HL-60 (cell line): Measurements from ENCODE around the gene RRP7A.
"Not testable (repeated sequence)": the region's sequence is repeated elsewhere in the genome, so short reads cannot be mapped to it uniquely, and the experiment has no call there.

Experiments
- DNase-seq, 2 experiments: peaks; one replicate each; pipeline ENCODE4 v3.0.0-alpha.2; 2010 to 2020; ENCODE audit warnings: low read depth in 1 of 2, low spot score in 1 of 2
- H3K27ac ChIP-seq: fragments of 250-450 bp; sonication (Bioruptor Pico); replicated peaks from 2 replicates; pipeline ENCODE4 v1.5.1; 2020; ENCODE audit warnings: mild to moderate bottlenecking, moderate library complexity
- H3K27me3 ChIP-seq: fragments of 250-450 bp; sonication (Bioruptor Pico); 2 replicates; pipeline ENCODE4 v1.5.1; 2021; ENCODE audit warnings: mild to moderate bottlenecking, moderate library complexity; ENCODE audit not compliant: insufficient read depth, poor library complexity, severe bottlenecking
- H3K4me3 ChIP-seq: replicated peaks from 2 replicates; pipeline ENCODE4 v1.5.1; 2011; ENCODE audit warnings: mild to moderate bottlenecking, control low read depth, low read length; ENCODE audit not compliant: insufficient read depth
- GABPA ChIP-seq: IDR thresholded peaks from 2 replicates; pipeline ENCODE4 v1.6.1; 2012; ENCODE audit warnings: low read depth
- POLR2AphosphoS5 ChIP-seq: IDR thresholded peaks from 2 replicates; pipeline ENCODE4 v1.6.1; 2012; ENCODE audit warnings: low read depth
- SPI1 ChIP-seq: IDR thresholded peaks from 2 replicates; pipeline ENCODE4 v1.6.1; 2012; ENCODE audit warnings: low read depth, mild to moderate bottlenecking, borderline replicate concordance
- TF ChIP-seq, protein P1 (sequence below): IDR thresholded peaks from one replicate; pipeline ENCODE4 v1.5.1; 2011; ENCODE audit warnings: low read length, control low read depth, inconsistent platforms; ENCODE audit not compliant: insufficient read depth
- TF ChIP-seq, protein P2 (sequence below): IDR thresholded peaks from 2 replicates; pipeline ENCODE4 v1.6.1; 2012; ENCODE audit warnings: low read depth; ENCODE audit not compliant: insufficient replicate concordance

RRP7A gene

DNA sequence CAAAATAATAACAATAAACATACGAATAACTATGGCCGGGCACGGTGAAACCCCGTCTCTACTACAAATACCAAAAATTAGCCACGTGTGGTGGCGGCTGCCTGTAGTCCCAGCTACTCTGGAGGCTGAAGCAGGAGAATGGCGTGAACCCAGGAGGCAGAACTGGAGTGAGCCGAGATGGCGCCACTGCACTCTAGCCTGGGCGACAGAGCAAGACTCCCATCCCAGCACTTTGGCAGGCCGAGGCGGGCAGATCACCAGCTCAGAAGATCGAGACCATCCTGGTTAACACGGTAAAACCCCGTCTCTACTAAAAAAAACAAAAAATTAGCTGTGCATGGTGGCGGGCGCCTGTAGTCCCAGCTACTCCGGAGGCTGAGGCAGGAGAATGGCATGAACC lies 17.0 kb upstream of the RRP7A start:
- H3K4me3 ChIP-seq, H3K27ac ChIP-seq, H3K27me3 ChIP-seq, DNase-seq: not testable (repeated sequence)

DNA sequence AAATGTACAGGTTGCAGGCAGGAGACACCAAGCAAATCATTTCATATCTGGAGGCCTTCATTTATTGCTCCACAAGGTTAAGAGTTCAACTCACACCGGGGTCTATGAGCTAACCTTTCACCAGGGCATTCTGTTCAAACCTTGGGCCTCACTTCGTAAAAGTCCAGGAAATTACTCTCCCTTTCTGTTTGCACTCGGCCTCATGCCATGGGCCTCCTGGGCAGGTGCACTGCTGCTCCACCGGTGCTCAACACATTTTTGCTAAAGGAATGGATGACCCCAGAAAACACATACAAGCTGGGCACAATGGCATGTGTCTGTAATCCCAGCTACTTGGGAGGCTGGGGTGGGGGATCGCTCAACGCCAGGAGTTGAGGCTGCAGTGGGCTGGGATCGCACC lies 16.6 kb upstream of the RRP7A start:
- Histone ChIP-seq H3K4me3 (no peak overlapping the region), H3K27me3 (no peaks in the 10 kb centered on the region), H3K27ac (no peak overlapping the region)
- no peak for DNase-seq
- no peak for TF ChIP-seq POLR2AphosphoS5
- TF ChIP-seq, protein P1, sequence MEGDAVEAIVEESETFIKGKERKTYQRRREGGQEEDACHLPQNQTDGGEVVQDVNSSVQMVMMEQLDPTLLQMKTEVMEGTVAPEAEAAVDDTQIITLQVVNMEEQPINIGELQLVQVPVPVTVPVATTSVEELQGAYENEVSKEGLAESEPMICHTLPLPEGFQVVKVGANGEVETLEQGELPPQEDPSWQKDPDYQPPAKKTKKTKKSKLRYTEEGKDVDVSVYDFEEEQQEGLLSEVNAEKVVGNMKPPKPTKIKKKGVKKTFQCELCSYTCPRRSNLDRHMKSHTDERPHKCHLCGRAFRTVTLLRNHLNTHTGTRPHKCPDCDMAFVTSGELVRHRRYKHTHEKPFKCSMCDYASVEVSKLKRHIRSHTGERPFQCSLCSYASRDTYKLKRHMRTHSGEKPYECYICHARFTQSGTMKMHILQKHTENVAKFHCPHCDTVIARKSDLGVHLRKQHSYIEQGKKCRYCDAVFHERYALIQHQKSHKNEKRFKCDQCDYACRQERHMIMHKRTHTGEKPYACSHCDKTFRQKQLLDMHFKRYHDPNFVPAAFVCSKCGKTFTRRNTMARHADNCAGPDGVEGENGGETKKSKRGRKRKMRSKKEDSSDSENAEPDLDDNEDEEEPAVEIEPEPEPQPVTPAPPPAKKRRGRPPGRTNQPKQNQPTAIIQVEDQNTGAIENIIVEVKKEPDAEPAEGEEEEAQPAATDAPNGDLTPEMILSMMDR = no peak
- TF ChIP-seq GABPA = no peak
- TF ChIP-seq SPI1 = no peak
- TF ChIP-seq, protein P2, sequence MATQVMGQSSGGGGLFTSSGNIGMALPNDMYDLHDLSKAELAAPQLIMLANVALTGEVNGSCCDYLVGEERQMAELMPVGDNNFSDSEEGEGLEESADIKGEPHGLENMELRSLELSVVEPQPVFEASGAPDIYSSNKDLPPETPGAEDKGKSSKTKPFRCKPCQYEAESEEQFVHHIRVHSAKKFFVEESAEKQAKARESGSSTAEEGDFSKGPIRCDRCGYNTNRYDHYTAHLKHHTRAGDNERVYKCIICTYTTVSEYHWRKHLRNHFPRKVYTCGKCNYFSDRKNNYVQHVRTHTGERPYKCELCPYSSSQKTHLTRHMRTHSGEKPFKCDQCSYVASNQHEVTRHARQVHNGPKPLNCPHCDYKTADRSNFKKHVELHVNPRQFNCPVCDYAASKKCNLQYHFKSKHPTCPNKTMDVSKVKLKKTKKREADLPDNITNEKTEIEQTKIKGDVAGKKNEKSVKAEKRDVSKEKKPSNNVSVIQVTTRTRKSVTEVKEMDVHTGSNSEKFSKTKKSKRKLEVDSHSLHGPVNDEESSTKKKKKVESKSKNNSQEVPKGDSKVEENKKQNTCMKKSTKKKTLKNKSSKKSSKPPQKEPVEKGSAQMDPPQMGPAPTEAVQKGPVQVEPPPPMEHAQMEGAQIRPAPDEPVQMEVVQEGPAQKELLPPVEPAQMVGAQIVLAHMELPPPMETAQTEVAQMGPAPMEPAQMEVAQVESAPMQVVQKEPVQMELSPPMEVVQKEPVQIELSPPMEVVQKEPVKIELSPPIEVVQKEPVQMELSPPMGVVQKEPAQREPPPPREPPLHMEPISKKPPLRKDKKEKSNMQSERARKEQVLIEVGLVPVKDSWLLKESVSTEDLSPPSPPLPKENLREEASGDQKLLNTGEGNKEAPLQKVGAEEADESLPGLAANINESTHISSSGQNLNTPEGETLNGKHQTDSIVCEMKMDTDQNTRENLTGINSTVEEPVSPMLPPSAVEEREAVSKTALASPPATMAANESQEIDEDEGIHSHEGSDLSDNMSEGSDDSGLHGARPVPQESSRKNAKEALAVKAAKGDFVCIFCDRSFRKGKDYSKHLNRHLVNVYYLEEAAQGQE = no peak

DNA sequence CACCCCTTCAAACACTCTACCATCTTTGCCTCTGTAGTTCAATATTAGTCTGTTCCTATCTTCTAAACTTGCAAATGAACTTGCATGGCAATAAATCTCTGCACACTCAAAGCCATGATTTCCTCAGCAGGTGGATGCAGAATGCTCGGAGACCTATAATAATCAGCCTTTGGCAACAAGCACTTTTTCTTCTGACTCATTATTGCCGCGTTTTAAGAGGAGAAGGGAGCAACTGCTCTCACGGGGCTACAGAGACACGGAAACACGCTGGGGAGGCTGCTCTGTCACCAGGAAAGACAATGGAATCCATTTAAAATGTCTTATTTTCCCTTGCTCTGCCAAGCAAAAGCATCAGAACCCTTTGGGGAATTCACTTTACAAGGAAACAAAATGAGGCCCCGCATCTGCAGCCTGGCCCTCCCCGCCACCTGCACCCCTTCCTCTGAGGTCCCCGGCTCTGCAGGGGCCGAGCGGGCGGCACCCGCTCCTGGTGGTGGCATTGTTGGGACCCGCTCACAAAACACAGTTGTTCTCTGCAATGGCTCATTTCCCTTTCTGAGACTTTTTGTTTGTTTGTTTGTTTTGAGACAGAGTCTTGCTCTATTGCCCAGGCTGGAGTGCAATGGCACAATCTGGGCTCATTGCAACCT lies 15.6 kb upstream of the RRP7A start:
- H3K27ac ChIP-seq, H3K27me3 ChIP-seq, DNase-seq, H3K4me3 ChIP-seq: not testable (repeated sequence)

DNA sequence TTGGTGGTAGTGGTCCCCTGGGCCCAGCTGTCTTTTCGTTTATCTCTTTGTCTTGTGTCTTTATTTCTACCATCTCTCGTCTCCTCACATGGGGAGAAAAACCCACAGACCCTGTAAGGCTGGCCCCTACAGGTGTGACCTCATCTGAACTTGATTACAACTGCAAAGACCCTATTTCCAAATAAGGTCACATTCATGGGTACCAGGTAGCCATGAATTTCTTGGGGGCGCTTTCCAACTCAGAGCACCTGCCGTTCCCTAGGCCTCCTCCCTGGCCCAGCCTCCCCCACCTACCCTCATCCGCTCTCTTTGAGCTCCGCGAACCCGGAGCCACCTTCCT lies 14.0 kb upstream of the RRP7A start:
- TF ChIP-seq POLR2AphosphoS5 (no peak), GABPA (no peak), SPI1 (no peak)
- TF ChIP-seq, protein P2 = no peak
- TF ChIP-seq, protein P1 = no peak
- Histone ChIP-seq H3K4me3 (no peak overlapping the region), H3K27me3 (no peaks in the 10 kb centered on the region), H3K27ac (no peak overlapping the region)
- DNase-seq = no peak

DNA sequence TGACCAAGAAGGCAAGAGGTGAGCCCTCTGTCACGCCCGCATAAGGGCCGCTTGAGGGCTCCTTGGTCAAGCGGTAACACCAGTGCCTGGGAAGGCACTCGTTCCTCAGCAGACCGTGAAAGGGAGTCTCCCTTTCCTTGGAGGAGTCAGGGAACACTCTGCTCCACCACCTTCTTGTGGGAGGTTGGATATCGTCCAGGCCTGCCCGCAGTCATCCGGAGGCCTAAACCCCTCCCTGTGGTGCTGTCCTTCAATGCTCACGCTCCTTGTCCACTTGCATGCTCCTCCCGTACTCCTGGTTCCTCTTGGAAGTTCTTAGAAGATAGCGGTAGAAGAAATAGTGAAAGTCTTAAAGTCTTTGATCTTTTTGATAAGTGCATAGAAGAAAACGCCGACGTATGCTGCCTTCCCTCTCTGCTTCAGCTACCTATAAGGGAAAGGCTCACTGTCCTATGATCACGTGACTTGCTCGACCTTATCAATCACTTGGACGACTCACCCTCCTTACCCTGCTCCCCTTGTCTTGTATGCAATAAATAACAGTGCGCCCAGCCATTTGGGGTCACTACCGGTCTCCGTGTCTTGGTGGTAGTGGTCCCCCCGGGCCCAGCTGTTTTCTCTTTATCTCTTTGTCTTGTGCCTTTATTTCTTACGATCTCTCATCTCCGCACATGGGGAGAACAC lies 11.9 kb upstream of the RRP7A start:
- not testable (repeated sequence) for H3K27ac ChIP-seq, H3K27me3 ChIP-seq, H3K4me3 ChIP-seq, DNase-seq

DNA sequence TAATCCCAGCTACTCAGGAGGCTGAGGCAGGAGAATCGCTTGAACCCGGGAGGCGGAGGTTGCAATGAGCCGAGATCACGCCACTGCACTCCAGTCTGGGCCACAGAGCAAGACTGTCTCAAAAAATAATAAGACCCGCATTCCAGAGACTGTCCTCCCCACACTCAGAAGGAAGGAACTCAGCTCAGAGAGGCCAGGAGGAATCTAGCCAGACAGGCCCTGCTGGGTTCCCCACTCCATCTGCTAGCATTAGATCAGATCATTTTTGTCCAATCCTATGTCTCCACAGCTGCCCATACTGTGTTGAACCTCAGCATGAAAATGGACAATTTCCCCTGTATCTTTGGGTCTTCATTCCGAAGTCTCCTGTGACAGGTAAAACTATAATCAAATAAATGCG lies 9.8 kb upstream of the RRP7A start:
- not testable (repeated sequence) for DNase-seq, H3K4me3 ChIP-seq, H3K27ac ChIP-seq, H3K27me3 ChIP-seq
